Fibroblast of skin of abdomen (primary cell): ENCODE results near the gene APEH.

Source experiments
- DNase-seq: peaks from one replicate; pipeline ENCODE4 v3.0.0-alpha.2; 2013

Gene APEH

GRCh38 chr3:49650637-49651036 lies 23.5 kb upstream of the APEH start:
- DNase-seq = no peak

- no peak for DNase-seq
Measured at GRCh38 chr3:49652218-49652902, 21.8 kb upstream of the APEH start.

- no peak for DNase-seq
Measured at GRCh38 chr3:49652903-49653415, 21.2 kb upstream of the APEH start.

GRCh38 chr3:49653621-49654020 lies 20.5 kb upstream of the APEH start:
- no peak for DNase-seq

- no peak for DNase-seq
Measured at GRCh38 chr3:49654176-49654825, 19.9 kb upstream of the APEH start.

- no peak for DNase-seq
Measured at GRCh38 chr3:49654955-49655556, 19.1 kb upstream of the APEH start.

GRCh38 chr3:49655731-49656285 lies 18.3 kb upstream of the APEH start:
- DNase-seq = no peak

- peak; percentile 29 for DNase-seq
Measured at GRCh38 chr3:49656541-49657112, 17.5 kb upstream of the APEH start.

- no peak for DNase-seq
Measured at GRCh38 chr3:49657208-49657915, 16.8 kb upstream of the APEH start.

GRCh38 chr3:49658711-49659110 lies 15.4 kb upstream of the APEH start:
- no peak for DNase-seq

- no peak for DNase-seq
Measured at GRCh38 chr3:49659756-49660155, 14.4 kb upstream of the APEH start.

GRCh38 chr3:49661281-49661680 lies 12.9 kb upstream of the APEH start:
- no peak for DNase-seq

GRCh38 chr3:49662021-49662420 lies 12.1 kb upstream of the APEH start:
- no peak for DNase-seq

GRCh38 chr3:49662720-49663413 lies 11.3 kb upstream of the APEH start:
- no peak for DNase-seq

GRCh38 chr3:49663831-49664230 lies 10.3 kb upstream of the APEH start:
- no peak for DNase-seq

- no peak for DNase-seq
Measured at GRCh38 chr3:49664300-49664699, 9.9 kb upstream of the APEH start.

GRCh38 chr3:49665822-49666519 lies 8.2 kb upstream of the APEH start:
- no peak for DNase-seq

GRCh38 chr3:49666592-49666991 lies 7.6 kb upstream of the APEH start:
- peak; percentile 31 for DNase-seq

GRCh38 chr3:49667701-49668413 lies 6.3 kb upstream of the APEH start:
- DNase-seq = no peak

- no peak for DNase-seq
Measured at GRCh38 chr3:49668414-49668797, 5.7 kb upstream of the APEH start.

- DNase-seq = no peak
Measured at GRCh38 chr3:49668861-49669260, 5.3 kb upstream of the APEH start.
